MM.1S (cell line): ENCODE measurements around the gene SERF2.

ENCODE experiments used
- EZH2 ChIP-seq: fragments of 300-600 bp; sonication (generic); optimal IDR thresholded peaks from 2 replicates; pipeline ENCODE3; 2017; ENCODE audit warnings: low read depth, mild to moderate bottlenecking, antibody characterized with exemption, low read length, mixed read lengths
- EZH2phosphoT487 ChIP-seq: fragments of 300-600 bp; sonication (generic); IDR thresholded peaks from 2 replicates; pipeline ENCODE4 v1.6.1; 2018; ENCODE audit warnings: antibody characterized with exemption, low read length
- TF ChIP-seq, protein P1 (sequence below): fragments of 300-600 bp; sonication (generic); IDR thresholded peaks from 2 replicates; pipeline ENCODE4 v1.5.1; 2016; ENCODE audit warnings: antibody characterized with exemption, low read length, mixed read lengths

DNA sequence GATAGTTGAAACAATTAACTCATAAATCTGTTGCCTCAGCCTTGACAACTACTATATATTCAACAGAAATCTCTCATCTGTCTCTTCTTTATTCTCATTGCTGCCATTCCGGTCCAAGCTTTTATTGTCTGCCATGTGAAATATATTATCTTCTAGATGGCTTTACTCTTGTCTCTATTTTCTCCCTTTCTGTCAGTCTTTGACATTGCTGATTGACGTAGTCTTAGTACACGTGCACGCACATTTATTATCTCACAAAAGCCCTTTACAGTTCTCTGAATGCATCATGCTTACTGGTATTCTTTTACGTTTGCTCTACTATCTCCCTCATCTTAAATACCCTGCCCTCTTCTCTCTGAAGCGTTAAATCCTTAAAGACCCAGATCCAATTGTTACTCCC is 40.2 kb upstream of the SERF2 start:
- TF ChIP-seq EZH2 (no peak), EZH2phosphoT487 (no peak)
- TF ChIP-seq, protein P1, sequence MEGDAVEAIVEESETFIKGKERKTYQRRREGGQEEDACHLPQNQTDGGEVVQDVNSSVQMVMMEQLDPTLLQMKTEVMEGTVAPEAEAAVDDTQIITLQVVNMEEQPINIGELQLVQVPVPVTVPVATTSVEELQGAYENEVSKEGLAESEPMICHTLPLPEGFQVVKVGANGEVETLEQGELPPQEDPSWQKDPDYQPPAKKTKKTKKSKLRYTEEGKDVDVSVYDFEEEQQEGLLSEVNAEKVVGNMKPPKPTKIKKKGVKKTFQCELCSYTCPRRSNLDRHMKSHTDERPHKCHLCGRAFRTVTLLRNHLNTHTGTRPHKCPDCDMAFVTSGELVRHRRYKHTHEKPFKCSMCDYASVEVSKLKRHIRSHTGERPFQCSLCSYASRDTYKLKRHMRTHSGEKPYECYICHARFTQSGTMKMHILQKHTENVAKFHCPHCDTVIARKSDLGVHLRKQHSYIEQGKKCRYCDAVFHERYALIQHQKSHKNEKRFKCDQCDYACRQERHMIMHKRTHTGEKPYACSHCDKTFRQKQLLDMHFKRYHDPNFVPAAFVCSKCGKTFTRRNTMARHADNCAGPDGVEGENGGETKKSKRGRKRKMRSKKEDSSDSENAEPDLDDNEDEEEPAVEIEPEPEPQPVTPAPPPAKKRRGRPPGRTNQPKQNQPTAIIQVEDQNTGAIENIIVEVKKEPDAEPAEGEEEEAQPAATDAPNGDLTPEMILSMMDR: no peak
